HG03558 (cell line): ENCODE data around the gene CNPY2.
"Not testable (repeated sequence)": the region's sequence is repeated elsewhere in the genome, so short reads cannot be mapped to it uniquely, and the experiment has no call there.

Experiments
- ATAC-seq: cut with Tn5 transposase; IDR thresholded peaks from one replicate; pipeline ENCODE4 v1.9.1; 2021; ENCODE audit warnings: moderate number of reproducible peaks; ENCODE audit not compliant: unreplicated experiment; ENCODE audit errors: extremely low read depth

The CNPY2 gene

GRCh38 chr12:56315622-56316473, at the start of gene CNPY2:
Gene CNPY2 (minus strand): TSS chr12:56315988. CDS start chr12:56315217, 771 bp downstream.
- peak; percentile 77 for ATAC-seq

GRCh38 chr12:56362130-56363059, 46.6 kb upstream of the CNPY2 start, which contains the start of gene APOF:
Gene APOF (minus strand): TSS chr12:56362857. CDS start chr12:56362745, 112 bp downstream.
- no peak for ATAC-seq

- no peak for ATAC-seq
Measured at GRCh38 chr12:56361487-56362129, 45.8 kb upstream of the CNPY2 start.

- peak; percentile 90 for ATAC-seq
Measured at GRCh38 chr12:56359851-56360767, 44.3 kb upstream of the CNPY2 start, which contains the start of gene STAT2. Gene STAT2 (minus strand): TSS chr12:56360107. CDS start chr12:56356571, 3,536 bp downstream.

GRCh38 chr12:56358836-56359532, 43.2 kb upstream of the CNPY2 start:
- no peak for ATAC-seq

GRCh38 chr12:56351325-56351724, 35.5 kb upstream of the CNPY2 start:
- no peak for ATAC-seq

- ATAC-seq, result no peak
Measured at GRCh38 chr12:56350662-56351061, 34.9 kb upstream of the CNPY2 start.

GRCh38 chr12:56348776-56349175, 33.0 kb upstream of the CNPY2 start:
- no peak for ATAC-seq

- ATAC-seq, result not testable (repeated sequence)
Measured at GRCh38 chr12:56347255-56347654, 31.5 kb upstream of the CNPY2 start.

GRCh38 chr12:56346675-56347074, 30.9 kb upstream of the CNPY2 start:
- no peak for ATAC-seq

GRCh38 chr12:56342290-56342689, 26.5 kb upstream of the CNPY2 start:
- ATAC-seq, result not testable (repeated sequence)

GRCh38 chr12:56341616-56342015, 25.8 kb upstream of the CNPY2 start:
- no peak for ATAC-seq

- no peak for ATAC-seq
Measured at GRCh38 chr12:56339158-56339422, 23.3 kb upstream of the CNPY2 start.

GRCh38 chr12:56338308-56339157, 22.7 kb upstream of the CNPY2 start, which contains the start of gene IL23A:
Gene IL23A (plus strand): TSS chr12:56338884. CDS start chr12:56339045, 161 bp downstream.
- ATAC-seq, result no peak

- no peak for ATAC-seq
Measured at GRCh38 chr12:56337753-56338251, 22.0 kb upstream of the CNPY2 start.

- ATAC-seq, result no peak
Measured at GRCh38 chr12:56336361-56337167, 20.8 kb upstream of the CNPY2 start.

GRCh38 chr12:56335527-56335926, 19.7 kb upstream of the CNPY2 start:
- not testable (repeated sequence) for ATAC-seq
